Right cardiac atrium (tissue), 5 donors: ENCODE data around the gene TOP1. TPM values are rescaled to one million over a fixed set of nuclear protein-coding genes. Genes with fewer than 3 reads are reported as not detected.

Experiments used
- ATAC-seq, 2 donors: fragments of 200-7000 bp; cut with Tn5 transposase; one replicate each; pipeline versions ENCODE4 v1.8.0 to v1.9.1; 2020; ENCODE audit warnings: moderate library complexity in 2 of 2, mild to moderate bottlenecking in 1 of 2
- DNase-seq, 3 donors: peaks; one replicate each; pipeline ENCODE4 v3.0.0-alpha.2; 2020
- H3K27ac ChIP-seq: one replicate; pipeline ENCODE4 v1.5.1; 2013; ENCODE audit warnings: mild to moderate bottlenecking, low read length, control low read depth, moderate library complexity
- H3K27me3 ChIP-seq: one replicate; pipeline ENCODE4 v1.6.1; 2013; ENCODE audit not compliant: control insufficient read depth, insufficient read depth
- H3K4me1 ChIP-seq: one replicate; pipeline ENCODE4 v1.6.1; 2013; ENCODE audit warnings: low read length; ENCODE audit not compliant: control insufficient read depth, insufficient read depth
- H3K4me3 ChIP-seq: one replicate; pipeline ENCODE4 v1.5.1; 2013; ENCODE audit warnings: low read length, control low read depth
- H3K9me3 ChIP-seq: one replicate; pipeline ENCODE4 v1.6.1; 2013; ENCODE audit warnings: low read length; ENCODE audit not compliant: control insufficient read depth
- WGBS: extraction: QIAGEN DNeasy Blood & Tissue Kit; methylation state at CpG from one replicate; pipeline ENCODE4 v1.1.7; 2013; 5-methylcytosine and 5-hydroxymethylcytosine counted together
- intact Hi-C, 4 donors: fragments of 100-400 bp; cut with DNase I; formaldehyde crosslinking; loops; one replicate each; pipeline versions ENCODE4 v1.11.0 to v1.14.0; 2022 to 2023
- polyA plus RNA-seq: library from polyadenylated mRNA; stranded (reverse); fragments of 200-250 nt; gene quantifications from one replicate; pipeline ENCODE4 v1.2.3, GENCODE V29; 2013
- total RNA-seq, 4 donors: library from RNA; stranded (reverse); fragmentation: NEBNext Ultra II Directional; extraction: Animal tissue kit (Norgen Biotek cat#: 25700); gene quantifications; one replicate each; pipeline ENCODE4 v1.2.1, GENCODE V29; 2021
- donor health status: healthy with polysubstance abuse.
- donor health status: DM: no; HTN: yes; CAD: no.
- donor health status: DM: no; HTN: no; CAD: no.
- donor health status: DM: no; HTN: yes; CAD: no; lungs with severe emphysema.
- donor health status: DM: yes; HTN: yes; CAD: no.

The TOP1 gene
- total and polyA plus RNA-seq, 5 donors = 16.7 to 30.7 (median 27.8) TPM

DNA sequence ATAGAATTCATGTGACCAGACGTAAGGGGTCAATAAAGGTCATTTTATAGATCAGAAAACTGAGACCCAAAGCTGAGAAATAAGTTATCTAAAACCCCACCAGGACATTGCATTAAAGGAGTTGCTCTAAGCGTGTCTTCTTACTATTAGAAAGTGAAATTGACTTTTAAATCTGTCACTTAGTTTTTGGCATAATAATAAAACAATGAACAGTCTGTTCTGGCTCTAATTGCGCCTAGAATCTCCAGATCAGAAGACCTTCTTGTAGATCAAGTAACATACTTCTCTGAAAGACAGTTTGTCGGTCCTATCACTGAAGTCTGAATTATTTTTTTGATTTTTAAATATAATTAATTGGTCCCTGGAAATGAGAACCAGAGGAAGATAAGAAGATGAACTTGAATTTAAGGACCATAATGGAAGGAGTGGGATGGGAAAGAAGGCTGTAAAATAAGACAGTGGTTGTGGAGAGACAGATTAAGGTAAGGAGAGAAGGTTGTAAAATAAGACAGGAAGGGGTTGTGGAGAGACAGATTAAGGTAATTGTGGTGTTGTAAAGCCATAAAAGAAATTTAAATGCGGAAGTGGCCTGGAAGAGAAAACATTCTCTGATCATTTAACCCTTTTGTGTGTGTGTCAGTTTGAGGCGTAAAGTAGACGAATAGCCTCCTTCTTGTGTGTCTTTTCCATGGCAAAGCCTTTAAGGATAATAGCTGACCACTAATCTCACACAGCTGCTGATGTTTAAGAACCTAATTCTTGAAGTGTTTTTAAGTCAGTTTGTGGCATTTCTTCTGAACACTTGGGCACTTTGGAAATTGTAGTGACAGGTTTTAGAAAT lies 20.1 kb downstream of the TOP1 start:
- WGBS = 43% methylated on average over 7 of the region's 7 CpGs
- intact Hi-C loops = no loop called here
- H3K27ac ChIP-seq = no peak overlapping the region
- H3K27me3 ChIP-seq = no peaks in the 10 kb centered on the region
- H3K9me3 ChIP-seq = no peaks in the 10 kb centered on the region
- no peak for ATAC-seq
- peaks cover 16% of the 10 kb centered on the region for H3K4me1 ChIP-seq
- no peak for DNase-seq
- peak overlapping the region; percentile 53 for H3K4me3 ChIP-seq

DNA sequence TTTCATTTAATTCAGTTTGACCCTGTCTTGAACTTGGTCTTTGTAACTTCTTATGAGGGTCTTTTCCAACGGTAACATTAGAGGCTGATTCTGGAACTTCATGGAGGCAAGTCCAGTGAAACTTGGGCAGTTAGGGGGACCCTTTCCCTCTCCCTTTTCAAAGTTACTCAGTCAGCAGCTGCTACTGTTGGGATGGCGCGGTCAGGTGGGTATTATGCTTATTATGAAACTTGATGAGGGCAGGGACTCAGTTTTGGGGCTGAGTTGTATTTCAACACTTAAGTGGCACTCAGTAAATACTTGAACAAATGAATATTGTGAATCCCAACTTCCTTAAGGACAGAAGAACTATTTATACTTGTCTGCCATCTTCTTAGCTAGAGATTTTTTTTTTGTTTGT lies 20.8 kb downstream of the TOP1 start:
- intact Hi-C loops = no loop called here
- WGBS = 52% methylated on average over 3 of the region's 3 CpGs

GRCh38 chr20:41050361-41051008 lies 21.9 kb downstream of the TOP1 start:
- ATAC-seq (peak in 1 of 2 donors; percentile 51), DNase-seq (no peak)
- Histone ChIP-seq H3K27me3 (no peaks in the 10 kb centered on the region), H3K4me3 (no peak overlapping the region), H3K4me1 (peaks cover 10% of the 10 kb centered on the region), H3K27ac (peak overlapping the region; percentile 45), H3K9me3 (no peaks in the 10 kb centered on the region)
- intact Hi-C loops = no loop called here
- 4% methylated on average over 1 of the region's 1 CpG for WGBS

More for the DNA sequence above, 20.8 kb downstream of the TOP1 start:
- DNase-seq (no peak), ATAC-seq (no peak)
- Histone ChIP-seq H3K9me3 (no peaks in the 10 kb centered on the region), H3K4me3 (no peak overlapping the region), H3K27ac (no peak overlapping the region), H3K27me3 (no peaks in the 10 kb centered on the region), H3K4me1 (peaks cover 14% of the 10 kb centered on the region)

DNA sequence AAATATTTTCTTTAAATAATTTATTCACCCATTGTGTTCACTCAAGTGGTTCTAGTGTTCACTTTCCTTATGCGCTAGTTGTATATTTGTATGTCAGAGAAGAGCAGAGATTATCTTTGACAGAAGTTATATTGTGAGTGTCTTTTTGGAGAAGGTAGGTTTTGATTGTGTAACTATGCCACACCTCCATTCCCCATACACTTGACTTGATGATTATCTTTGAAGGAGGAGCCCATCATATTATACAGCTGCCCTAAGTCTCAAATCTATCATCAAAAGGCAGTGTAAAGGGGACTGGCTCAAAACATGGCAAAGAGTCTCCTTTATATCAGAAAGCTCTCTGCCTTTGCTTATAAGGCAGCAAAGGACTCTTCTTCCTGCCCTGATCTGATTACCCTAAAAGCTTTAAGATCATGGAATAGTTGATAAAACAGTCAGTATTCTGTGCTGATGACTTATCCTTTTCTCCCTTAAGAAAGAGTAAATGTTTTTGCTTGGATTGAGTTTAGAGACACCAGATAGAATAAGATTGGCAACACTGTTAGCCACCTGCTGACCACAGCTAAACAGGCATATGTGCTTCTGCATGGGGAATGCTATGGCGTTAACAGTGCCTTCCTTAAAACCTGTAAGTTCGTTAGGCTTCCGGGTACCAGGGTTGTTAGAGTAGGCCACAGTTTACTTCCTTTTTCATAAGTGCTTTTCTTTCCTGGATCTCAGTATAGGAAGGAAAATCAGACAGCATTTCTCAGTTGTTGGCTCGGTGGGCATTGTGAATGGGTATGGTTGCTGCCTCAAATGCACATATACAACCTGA lies 22.6 kb downstream of the TOP1 start:
- ATAC-seq (no peak), DNase-seq (no peak)
- Histone ChIP-seq H3K4me3 (no peak overlapping the region), H3K4me1 (peaks cover 9% of the 10 kb centered on the region), H3K9me3 (no peaks in the 10 kb centered on the region), H3K27me3 (no peaks in the 10 kb centered on the region), H3K27ac (peak overlapping the region; percentile 9)
- intact Hi-C loops = no loop called here
- 62% methylated on average over 5 of the region's 5 CpGs for WGBS

DNA sequence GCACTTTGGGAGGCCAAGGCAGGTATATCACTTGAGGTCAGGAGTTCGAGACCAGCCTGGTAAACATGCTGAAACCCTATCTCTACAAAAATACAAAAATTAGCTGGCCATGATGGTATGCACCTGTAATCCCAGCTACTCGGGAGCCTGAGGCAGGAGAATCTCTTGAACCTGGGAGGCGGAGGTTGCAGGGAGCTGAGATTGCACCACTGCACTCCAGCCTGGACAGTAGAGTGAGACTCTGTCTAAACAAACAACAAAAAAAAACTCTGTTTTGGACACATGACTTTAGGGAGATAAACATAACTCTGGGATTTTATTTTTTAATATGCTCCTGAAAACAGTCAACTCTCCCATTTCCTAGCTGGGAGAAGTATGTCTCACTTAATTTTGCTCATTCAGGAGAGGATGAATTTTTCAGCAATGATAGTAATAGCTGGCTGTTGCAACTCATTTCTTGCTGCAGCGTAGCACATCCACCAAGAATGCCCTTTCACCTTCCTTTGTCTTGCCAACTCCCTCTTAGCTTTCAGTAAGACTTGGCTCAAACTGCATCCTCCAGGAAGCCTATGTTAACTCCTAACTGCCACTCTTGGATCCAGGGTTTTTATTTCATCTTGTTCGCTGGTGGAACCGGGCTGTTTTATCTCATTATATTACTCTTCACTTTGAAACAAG lies 24.3 kb downstream of the TOP1 start:
- WGBS = 52% methylated on average over 6 of the region's 6 CpGs
- ATAC-seq (peak; percentile 48 to 86), DNase-seq (no peak)
- Histone ChIP-seq H3K27ac (peak overlapping the region; percentile 38), H3K4me1 (peaks cover 7% of the 10 kb centered on the region), H3K27me3 (no peaks in the 10 kb centered on the region), H3K9me3 (no peaks in the 10 kb centered on the region), H3K4me3 (peak overlapping the region; percentile 18)
- intact Hi-C loops = no loop called here

- intact Hi-C loops = no loop called here
- DNase-seq (no peak), ATAC-seq (no peak)
- H3K9me3 ChIP-seq = no peaks in the 10 kb centered on the region
- H3K27ac ChIP-seq = no peak overlapping the region
- H3K4me1 ChIP-seq = peaks cover 7% of the 10 kb centered on the region
- H3K27me3 ChIP-seq = no peaks in the 10 kb centered on the region
- no peak overlapping the region for H3K4me3 ChIP-seq
- WGBS = 82% methylated on average over 10 of the region's 10 CpGs
These were observed 25.6 kb downstream of the TOP1 start for GRCh38 chr20:41054070-41054846.

DNA sequence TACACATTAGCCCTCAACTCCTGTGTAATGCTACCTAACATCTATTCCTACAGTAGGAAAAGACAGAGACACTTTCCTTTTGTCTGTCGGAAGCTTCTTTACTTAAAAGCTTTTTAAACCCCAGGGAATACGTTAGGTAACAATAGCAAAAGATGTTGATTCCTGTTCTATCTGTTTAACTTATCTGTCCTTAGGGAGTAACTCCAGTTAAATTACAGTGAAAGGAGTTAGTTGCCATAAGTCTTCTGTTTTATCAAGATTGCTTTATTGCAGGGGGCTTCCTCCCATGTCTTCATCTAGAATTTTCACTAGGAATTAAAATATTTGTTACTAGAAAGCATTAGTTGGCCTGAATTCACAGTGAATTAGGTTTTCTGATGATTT lies 26.2 kb downstream of the TOP1 start:
- Histone ChIP-seq H3K4me3 (no peak overlapping the region), H3K4me1 (peaks cover 7% of the 10 kb centered on the region), H3K27ac (no peak overlapping the region), H3K27me3 (no peaks in the 10 kb centered on the region), H3K9me3 (no peaks in the 10 kb centered on the region)
- 65% methylated on average over 2 of the region's 2 CpGs for WGBS
- no peak for DNase-seq
- no peak for ATAC-seq
- intact Hi-C loops = no loop called here

DNA sequence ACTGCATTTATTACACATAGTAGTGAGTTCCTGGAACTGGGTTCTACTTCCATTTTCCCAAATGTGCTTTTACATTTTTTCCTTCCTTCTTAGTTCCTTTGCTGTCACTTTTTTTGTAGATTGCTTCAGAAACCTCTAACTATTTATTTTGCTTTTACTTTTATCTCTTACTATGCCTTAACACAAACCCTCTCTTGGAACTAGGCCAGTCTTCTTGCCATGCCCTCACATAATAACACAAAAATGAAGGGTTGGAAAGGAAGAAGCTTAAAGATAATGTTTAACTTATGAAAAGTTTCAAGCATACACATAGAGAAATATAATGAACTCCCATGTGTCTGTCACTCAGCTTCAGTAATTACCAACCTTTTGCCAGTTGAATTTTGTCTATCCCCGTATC lies 27.1 kb downstream of the TOP1 start:
- H3K4me3 ChIP-seq = no peak overlapping the region
- no peak for ATAC-seq
- H3K4me1 ChIP-seq = peaks cover 7% of the 10 kb centered on the region
- intact Hi-C loops = no loop called here
- WGBS = 64% methylated on average over 1 of the region's 1 CpG
- H3K27me3 ChIP-seq = no peaks in the 10 kb centered on the region
- no peaks in the 10 kb centered on the region for H3K9me3 ChIP-seq
- no peak for DNase-seq
- no peak overlapping the region for H3K27ac ChIP-seq

GRCh38 chr20:41057999-41058673 lies 29.5 kb downstream of the TOP1 start:
- peaks cover 2% of the 10 kb centered on the region for H3K4me1 ChIP-seq
- no peak overlapping the region for H3K4me3 ChIP-seq
- 68% methylated on average over 3 of the region's 3 CpGs for WGBS
- H3K27me3 ChIP-seq = no peaks in the 10 kb centered on the region
- H3K9me3 ChIP-seq = no peaks in the 10 kb centered on the region
- ATAC-seq = peak; percentile 43 to 68
- no peak overlapping the region for H3K27ac ChIP-seq
- intact Hi-C loops = no loop called here
- DNase-seq = no peak
